ENCODE data around the gene IL27RA.

The IL27RA gene

DNA sequence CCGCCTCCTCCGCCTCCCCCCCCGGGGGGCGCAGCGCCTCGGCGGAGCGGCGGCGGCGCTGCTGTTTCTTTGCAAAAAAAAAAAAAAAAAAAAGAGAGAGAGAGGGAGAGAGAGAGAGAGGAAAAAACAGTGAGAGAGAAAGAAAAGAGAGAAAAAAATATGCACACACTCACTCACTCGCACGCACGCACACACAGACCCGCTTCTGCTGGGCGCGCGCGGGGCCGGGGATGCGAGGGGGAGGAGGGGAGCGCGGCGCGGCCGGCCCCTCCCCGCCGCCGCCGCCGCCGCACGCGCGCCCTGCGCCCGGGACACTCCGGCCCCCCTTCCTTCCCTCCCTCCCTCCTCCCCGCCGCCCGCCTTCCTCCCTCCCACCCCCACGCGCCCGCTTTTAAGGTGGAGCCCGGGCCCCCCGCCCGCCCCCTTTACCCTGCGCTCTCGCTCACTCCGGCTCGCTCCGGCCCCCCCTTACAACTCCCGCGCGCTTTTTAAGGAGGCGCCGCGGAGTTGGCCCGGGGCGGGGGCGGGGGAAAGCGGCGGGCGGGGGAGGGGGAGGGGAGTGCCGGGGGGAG is 59.0 kb downstream of the IL27RA start, which contains the start of gene SAMD1:
SAMD1 (minus strand) TSS at position 243 of the 572 bp plus-strand sequence.
- H3K27me3 ChIP-seq (ENCODE audit: insufficient read depth, low read length): no peaks in the 10 kb centered on the region
- peak within 1 kb of the TSS; percentile 94 for H3K27ac ChIP-seq (ENCODE audit: low read depth, low read length)
- peaks cover 6 to 7% of the 10 kb centered on the region in 2 experiments for H3K4me1 ChIP-seq (ENCODE audit: control insufficient read depth in 1 of 2, insufficient read depth in 2 of 2, low read length in 2 of 2)
- H2BK12ac ChIP-seq (ENCODE audit: low read length): no peak within 1 kb of the TSS
- H3K14ac ChIP-seq (ENCODE audit: low read length): peak within 1 kb of the TSS; percentile 83
- H4K12ac ChIP-seq (ENCODE audit: low read depth, low read length): peak within 1 kb of the TSS; percentile 73
- H4K8ac ChIP-seq (ENCODE audit: low read depth, low read length): peak within 1 kb of the TSS; percentile 86
- peak within 1 kb of the TSS; percentile 82 for H3K4me2 ChIP-seq (ENCODE audit: low read length)
- peak within 1 kb of the TSS; percentile 76 for H2BK120ac ChIP-seq (ENCODE audit: insufficient read depth, low read length, poor library complexity)
- peak within 1 kb of the TSS; percentile 83 for H3K9ac ChIP-seq (ENCODE audit: low read length)
- peak within 1 kb of the TSS; percentile 91 for H3K4me3 ChIP-seq (ENCODE audit: low read depth, low read length)
- H3K23ac ChIP-seq (ENCODE audit: low read length): no peak within 1 kb of the TSS
- H4K91ac ChIP-seq (ENCODE audit: low read depth, low read length): peak within 1 kb of the TSS; percentile 90
- H3K36me3 ChIP-seq (ENCODE audit: control insufficient read depth in 1 of 2, insufficient read depth in 2 of 2, low read length in 2 of 2): peaks cover 15 to 21% of the 10 kb centered on the region in 2 experiments
- H3K79me2 ChIP-seq (ENCODE audit: control insufficient read depth, insufficient read depth, low read length, poor library complexity): peaks cover 8% of the 10 kb centered on the region
- DNase-seq: peak in 1 of 2 donors; percentile 58
- peak within 1 kb of the TSS; percentile 89 for H2BK5ac ChIP-seq (ENCODE audit: low read depth, low read length, poor library complexity)
- peaks cover 5% of the 10 kb centered on the region for H3K9me3 ChIP-seq (ENCODE audit: insufficient read depth, low read depth, low read length)
- peak within 1 kb of the TSS; percentile 77 for H3K4ac ChIP-seq (ENCODE audit: low read depth, low read length)
- H2AK5ac ChIP-seq (ENCODE audit: low read length): no peak within 1 kb of the TSS
- H2AFZ ChIP-seq (ENCODE audit: insufficient read depth, low read length, poor library complexity): peak within 1 kb of the TSS; percentile 84
- peaks cover 11% of the 10 kb centered on the region for H3K79me1 ChIP-seq (ENCODE audit: low read length)
- no CpG with 5 or more reads among the region's 65 CpGs for WGBS (ENCODE audit: extremely low coverage, insufficient coverage, insufficient read length)
- H3K18ac ChIP-seq (ENCODE audit: low read length): peak within 1 kb of the TSS; percentile 90

DNA sequence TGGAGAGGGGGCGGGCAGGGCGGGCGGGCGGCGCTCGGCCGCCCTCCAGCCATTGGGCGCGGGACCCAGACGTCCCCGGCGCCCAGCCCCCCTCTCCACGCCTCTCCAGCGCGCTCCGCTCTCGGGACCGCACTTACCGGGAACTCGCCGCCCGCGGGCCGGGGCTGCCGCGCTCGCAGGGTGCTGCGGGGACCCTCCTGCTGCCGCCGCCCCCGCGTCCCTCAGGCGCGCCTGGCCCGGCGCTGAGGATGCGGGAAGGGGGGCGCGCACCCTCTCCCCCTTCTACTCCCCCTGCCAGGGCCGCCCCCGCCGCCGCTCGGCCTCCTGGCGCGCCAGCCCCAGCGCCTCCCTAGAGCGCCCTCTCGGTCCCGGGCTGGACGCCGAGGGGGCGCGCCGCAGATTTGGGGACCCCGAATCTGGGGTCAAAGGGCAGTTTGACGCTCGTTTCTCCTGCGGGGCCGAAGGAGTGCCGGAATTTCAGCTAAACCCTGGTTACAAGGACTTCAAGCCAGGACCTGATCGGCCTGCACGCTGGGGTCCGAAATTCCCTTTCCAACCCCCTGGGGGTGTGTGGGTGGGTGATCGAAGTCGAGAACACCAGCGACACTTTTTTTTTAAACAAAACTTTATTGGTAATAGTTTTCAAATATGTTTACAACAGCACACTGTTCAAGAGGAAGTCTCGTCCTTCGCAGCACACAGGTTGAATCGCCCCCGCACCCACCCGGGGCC is 59.7 kb downstream of the IL27RA start:
- peak; percentile 41 to 57 for DNase-seq
- Histone ChIP-seq H4K91ac (ENCODE audit: low read depth, low read length) (peak overlapping the region; percentile 90), H4K12ac (ENCODE audit: low read depth, low read length) (peak overlapping the region; percentile 73), H3K36me3 (ENCODE audit: control insufficient read depth in 1 of 2, insufficient read depth in 2 of 2, low read length in 2 of 2) (peaks cover 16 to 21% of the 10 kb centered on the region in 2 experiments), H3K18ac (ENCODE audit: low read length) (peak overlapping the region; percentile 67), H3K23ac (ENCODE audit: low read length) (no peak overlapping the region), H2AFZ (ENCODE audit: insufficient read depth, low read length, poor library complexity) (peak overlapping the region; percentile 84), H3K4me1 (ENCODE audit: control insufficient read depth in 1 of 2, insufficient read depth in 2 of 2, low read length in 2 of 2) (peaks cover 6 to 7% of the 10 kb centered on the region in 2 experiments), H3K9ac (ENCODE audit: low read length) (peak overlapping the region; percentile 83), H2BK120ac (ENCODE audit: insufficient read depth, low read length, poor library complexity) (peak overlapping the region; percentile 76), H2BK12ac (ENCODE audit: low read length) (no peak overlapping the region), H2AK5ac (ENCODE audit: low read length) (no peak overlapping the region), H3K4me3 (ENCODE audit: low read depth, low read length) (peak overlapping the region; percentile 85), H3K79me2 (ENCODE audit: control insufficient read depth, insufficient read depth, low read length, poor library complexity) (peaks cover 8% of the 10 kb centered on the region), H3K4me2 (ENCODE audit: low read length) (peak overlapping the region; percentile 82), H3K27ac (ENCODE audit: low read depth, low read length) (peak overlapping the region; percentile 94), H3K4ac (ENCODE audit: low read depth, low read length) (peak overlapping the region; percentile 77), H3K14ac (ENCODE audit: low read length) (peak overlapping the region; percentile 75), H3K27me3 (ENCODE audit: insufficient read depth, low read length) (no peaks in the 10 kb centered on the region), H2BK5ac (ENCODE audit: low read depth, low read length, poor library complexity) (peak overlapping the region; percentile 89), H3K9me3 (ENCODE audit: insufficient read depth, low read depth, low read length) (peaks cover 5% of the 10 kb centered on the region), H3K79me1 (ENCODE audit: low read length) (peaks cover 11% of the 10 kb centered on the region), H4K8ac (ENCODE audit: low read depth, low read length) (peak overlapping the region; percentile 86)
- WGBS (ENCODE audit: extremely low coverage, insufficient coverage, insufficient read length): no CpG with 5 or more reads among the region's 72 CpGs

GRCh38 chr19:14091813-14092462 is 60.4 kb downstream of the IL27RA start:
- H3K9me3 ChIP-seq (ENCODE audit: insufficient read depth, low read depth, low read length): peaks cover 5% of the 10 kb centered on the region
- no peak overlapping the region for H4K12ac ChIP-seq (ENCODE audit: low read depth, low read length)
- peaks cover 8% of the 10 kb centered on the region for H3K79me2 ChIP-seq (ENCODE audit: control insufficient read depth, insufficient read depth, low read length, poor library complexity)
- H2BK12ac ChIP-seq (ENCODE audit: low read length): no peak overlapping the region
- DNase-seq: no peak
- peak overlapping the region; percentile 37 for H3K4ac ChIP-seq (ENCODE audit: low read depth, low read length)
- peak overlapping the region; percentile 72 for H3K18ac ChIP-seq (ENCODE audit: low read length)
- H3K23ac ChIP-seq (ENCODE audit: low read length): no peak overlapping the region
- no peak overlapping the region for H3K27ac ChIP-seq (ENCODE audit: low read depth, low read length)
- WGBS (ENCODE audit: extremely low coverage, insufficient coverage, insufficient read length): no CpG with 5 or more reads among the region's 15 CpGs
- peak overlapping the region; percentile 71 for H4K8ac ChIP-seq (ENCODE audit: low read depth, low read length)
- peak overlapping the region; percentile 30 for H2AFZ ChIP-seq (ENCODE audit: insufficient read depth, low read length, poor library complexity)
- H4K91ac ChIP-seq (ENCODE audit: low read depth, low read length): peak overlapping the region; percentile 51
- peaks cover 6 to 7% of the 10 kb centered on the region in 2 experiments for H3K4me1 ChIP-seq (ENCODE audit: control insufficient read depth in 1 of 2, insufficient read depth in 2 of 2, low read length in 2 of 2)
- H3K79me1 ChIP-seq (ENCODE audit: low read length): peaks cover 11% of the 10 kb centered on the region
- H3K14ac ChIP-seq (ENCODE audit: low read length): peak overlapping the region; percentile 36
- peak overlapping the region; percentile 27 for H2BK5ac ChIP-seq (ENCODE audit: low read depth, low read length, poor library complexity)
- H2BK120ac ChIP-seq (ENCODE audit: insufficient read depth, low read length, poor library complexity): peak overlapping the region; percentile 57
- H3K9ac ChIP-seq (ENCODE audit: low read length): no peak overlapping the region
- H3K4me3 ChIP-seq (ENCODE audit: low read depth, low read length): peak overlapping the region; percentile 5
- peak overlapping the region; percentile 82 for H3K4me2 ChIP-seq (ENCODE audit: low read length)
- H2AK5ac ChIP-seq (ENCODE audit: low read length): peak overlapping the region; percentile 87
- peaks cover 22 to 24% of the 10 kb centered on the region in 2 experiments for H3K36me3 ChIP-seq (ENCODE audit: control insufficient read depth in 1 of 2, insufficient read depth in 2 of 2, low read length in 2 of 2)
- no peaks in the 10 kb centered on the region for H3K27me3 ChIP-seq (ENCODE audit: insufficient read depth, low read length)

DNA sequence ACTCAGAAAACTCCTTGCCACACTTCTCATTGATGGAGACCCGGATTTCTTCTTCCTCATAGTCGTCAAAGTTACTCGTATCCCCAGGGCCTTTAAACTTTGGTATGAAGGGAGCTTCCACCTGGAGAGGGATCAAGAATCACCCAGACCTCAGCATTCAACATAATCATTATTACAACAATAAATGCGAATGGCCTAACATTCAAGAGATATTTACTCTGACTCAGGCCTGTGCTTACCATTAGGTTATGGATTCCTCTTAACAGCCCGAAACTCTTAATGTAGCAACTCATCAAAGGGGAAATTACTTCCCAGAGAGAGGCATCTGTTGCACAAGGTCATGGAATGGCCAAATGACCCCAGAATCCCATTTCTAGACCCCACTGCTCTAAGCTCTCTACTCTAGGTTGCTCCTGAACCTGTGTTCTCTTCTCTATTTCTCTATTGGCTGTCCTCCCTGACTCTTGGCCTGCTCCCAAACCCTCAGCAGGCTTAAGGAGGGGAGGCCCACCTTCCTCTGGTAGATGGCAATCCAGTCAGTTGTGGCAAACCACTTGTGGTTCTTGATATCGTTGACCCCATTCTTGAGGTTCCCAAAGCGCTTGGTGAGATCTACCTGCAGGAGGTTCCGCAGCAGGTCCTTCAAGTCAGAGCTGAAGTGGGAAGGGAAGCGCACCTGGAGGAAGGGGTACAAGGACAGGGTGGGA is 61.7 kb downstream of the IL27RA start:
- H3K9ac ChIP-seq (ENCODE audit: low read length): no peak overlapping the region
- no peak overlapping the region for H3K4me2 ChIP-seq (ENCODE audit: low read length)
- H3K4me3 ChIP-seq (ENCODE audit: low read depth, low read length): no peak overlapping the region
- no peak overlapping the region for H2AFZ ChIP-seq (ENCODE audit: insufficient read depth, low read length, poor library complexity)
- peaks cover 5% of the 10 kb centered on the region for H3K9me3 ChIP-seq (ENCODE audit: insufficient read depth, low read depth, low read length)
- no peak overlapping the region for H3K18ac ChIP-seq (ENCODE audit: low read length)
- H2AK5ac ChIP-seq (ENCODE audit: low read length): no peak overlapping the region
- H2BK120ac ChIP-seq (ENCODE audit: insufficient read depth, low read length, poor library complexity): no peak overlapping the region
- H3K4ac ChIP-seq (ENCODE audit: low read depth, low read length): no peak overlapping the region
- H3K27me3 ChIP-seq (ENCODE audit: insufficient read depth, low read length): no peaks in the 10 kb centered on the region
- H2BK5ac ChIP-seq (ENCODE audit: low read depth, low read length, poor library complexity): no peak overlapping the region
- H3K27ac ChIP-seq (ENCODE audit: low read depth, low read length): no peak overlapping the region
- no peak overlapping the region for H4K91ac ChIP-seq (ENCODE audit: low read depth, low read length)
- H4K12ac ChIP-seq (ENCODE audit: low read depth, low read length): no peak overlapping the region
- H3K36me3 ChIP-seq (ENCODE audit: control insufficient read depth in 1 of 2, insufficient read depth in 2 of 2, low read length in 2 of 2): peaks cover 25 to 26% of the 10 kb centered on the region in 2 experiments
- H3K4me1 ChIP-seq (ENCODE audit: control insufficient read depth in 1 of 2, insufficient read depth in 2 of 2, low read length in 2 of 2): peaks cover 6 to 7% of the 10 kb centered on the region in 2 experiments
- no peak overlapping the region for H4K8ac ChIP-seq (ENCODE audit: low read depth, low read length)
- DNase-seq: no peak
- peaks cover 11% of the 10 kb centered on the region for H3K79me1 ChIP-seq (ENCODE audit: low read length)
- no peak overlapping the region for H3K23ac ChIP-seq (ENCODE audit: low read length)
- H3K79me2 ChIP-seq (ENCODE audit: control insufficient read depth, insufficient read depth, low read length, poor library complexity): peaks cover 8% of the 10 kb centered on the region
- H3K14ac ChIP-seq (ENCODE audit: low read length): no peak overlapping the region
- no peak overlapping the region for H2BK12ac ChIP-seq (ENCODE audit: low read length)
- no CpG with 5 or more reads among the region's 9 CpGs for WGBS (ENCODE audit: extremely low coverage, insufficient coverage, insufficient read length)
